ENCODE measurements around the gene PSMD6. TPM values are rescaled to one million over a fixed set of nuclear protein-coding genes. Genes with fewer than 3 reads are reported as not detected.

PSMD6 gene
- total RNA-seq, 3 donors from 2014 or later: 60.9 to 74.7 (median 69.8) TPM

DNA sequence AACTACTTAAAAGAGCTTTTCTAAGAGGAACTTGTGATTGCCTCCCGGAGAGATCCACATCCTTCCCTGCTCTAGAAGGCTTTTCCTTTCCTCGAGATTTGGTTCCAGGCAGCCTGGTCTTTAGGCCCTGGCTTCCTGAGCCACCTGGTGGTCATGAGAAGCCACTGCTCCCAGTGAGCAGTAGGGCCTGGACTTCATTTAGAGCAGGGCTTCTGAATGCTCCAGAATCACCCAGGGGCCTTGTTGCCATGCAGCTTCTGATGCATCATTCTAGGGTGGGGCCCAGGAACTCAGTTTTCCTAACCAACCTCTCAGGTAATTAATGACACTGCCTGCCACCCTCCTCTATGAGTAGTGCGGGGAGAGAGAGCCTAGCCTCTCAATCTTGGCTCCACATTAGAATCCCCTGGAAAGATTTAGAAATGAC is 29.6 kb downstream of the PSMD6 start:
- no peaks in the 10 kb centered on the region for H3K9me3 ChIP-seq
- no peak overlapping the region for H3K27ac ChIP-seq
- no peak overlapping the region for H3K4me3 ChIP-seq
- H3K4me1 ChIP-seq: no peaks in the 10 kb centered on the region
- peak; percentile 57 to 60 for DNase-seq (ENCODE audit: low spot score in 2 of 2)
- no peaks in the 10 kb centered on the region for H3K27me3 ChIP-seq
- intact Hi-C loops (cut with DNase I; ENCODE audit: low total_unique reads): no loop called here
- TF ChIP-seq POLR2AphosphoS5 (IDR thresholded peaks at IDR 0.05): peak in 2 of 3 donors; percentile 31 to 54
- no peak for TF ChIP-seq POLR2A (IDR thresholded peaks at IDR 0.05)
- TF ChIP-seq, protein P1, sequence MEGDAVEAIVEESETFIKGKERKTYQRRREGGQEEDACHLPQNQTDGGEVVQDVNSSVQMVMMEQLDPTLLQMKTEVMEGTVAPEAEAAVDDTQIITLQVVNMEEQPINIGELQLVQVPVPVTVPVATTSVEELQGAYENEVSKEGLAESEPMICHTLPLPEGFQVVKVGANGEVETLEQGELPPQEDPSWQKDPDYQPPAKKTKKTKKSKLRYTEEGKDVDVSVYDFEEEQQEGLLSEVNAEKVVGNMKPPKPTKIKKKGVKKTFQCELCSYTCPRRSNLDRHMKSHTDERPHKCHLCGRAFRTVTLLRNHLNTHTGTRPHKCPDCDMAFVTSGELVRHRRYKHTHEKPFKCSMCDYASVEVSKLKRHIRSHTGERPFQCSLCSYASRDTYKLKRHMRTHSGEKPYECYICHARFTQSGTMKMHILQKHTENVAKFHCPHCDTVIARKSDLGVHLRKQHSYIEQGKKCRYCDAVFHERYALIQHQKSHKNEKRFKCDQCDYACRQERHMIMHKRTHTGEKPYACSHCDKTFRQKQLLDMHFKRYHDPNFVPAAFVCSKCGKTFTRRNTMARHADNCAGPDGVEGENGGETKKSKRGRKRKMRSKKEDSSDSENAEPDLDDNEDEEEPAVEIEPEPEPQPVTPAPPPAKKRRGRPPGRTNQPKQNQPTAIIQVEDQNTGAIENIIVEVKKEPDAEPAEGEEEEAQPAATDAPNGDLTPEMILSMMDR (IDR thresholded peaks at IDR 0.05): peak; percentile 91 to 93 (median 92)
- peaks cover 9% of the 10 kb centered on the region for H3K36me3 ChIP-seq

- Histone ChIP-seq H3K4me1 (no peaks in the 10 kb centered on the region), H3K27ac (no peak overlapping the region), H3K27me3 (no peaks in the 10 kb centered on the region), H3K4me3 (no peak overlapping the region), H3K9me3 (no peaks in the 10 kb centered on the region), H3K36me3 (peaks cover 9% of the 10 kb centered on the region)
- no peak for TF ChIP-seq POLR2AphosphoS5 (IDR thresholded peaks at IDR 0.05)
- TF ChIP-seq, protein P1 (IDR thresholded peaks at IDR 0.05): no peak
- TF ChIP-seq POLR2A (IDR thresholded peaks at IDR 0.05): no peak
- intact Hi-C loops (cut with DNase I; ENCODE audit: low total_unique reads): no loop called here
- DNase-seq (ENCODE audit: low spot score in 2 of 2): no peak
Observed at GRCh38 chr3:63992516-63993209, 30.6 kb downstream of the PSMD6 start.

DNA sequence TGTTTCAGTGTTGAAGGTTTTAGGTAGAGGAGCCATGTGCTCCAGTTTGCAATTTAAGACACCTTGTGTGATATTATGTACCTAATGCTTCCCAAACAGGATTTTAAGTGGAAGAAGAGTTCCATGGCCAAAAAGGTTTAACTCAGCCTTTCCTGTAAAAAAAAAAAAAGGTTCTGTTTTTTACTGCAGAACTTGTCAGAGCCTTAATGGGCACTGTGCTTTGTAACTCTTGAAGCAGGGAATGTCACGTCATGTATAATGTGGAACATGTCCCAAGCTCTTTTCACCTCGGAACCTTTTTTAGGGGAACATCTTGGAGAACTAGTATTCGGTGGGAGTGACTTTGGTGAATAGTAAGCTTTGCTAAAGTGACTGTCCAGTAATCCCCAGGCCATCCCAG is 31.6 kb downstream of the PSMD6 start:
- H3K27me3 ChIP-seq: no peaks in the 10 kb centered on the region

GRCh38 chr3:63990733-63991132 is 32.6 kb downstream of the PSMD6 start:
- Histone ChIP-seq H3K4me3 (no peak overlapping the region), H3K27me3 (no peaks in the 10 kb centered on the region), H3K36me3 (peaks cover 3% of the 10 kb centered on the region), H3K27ac (no peak overlapping the region), H3K9me3 (no peaks in the 10 kb centered on the region), H3K4me1 (no peaks in the 10 kb centered on the region)
- TF ChIP-seq POLR2A (IDR thresholded peaks at IDR 0.05) (no peak), POLR2AphosphoS5 (IDR thresholded peaks at IDR 0.05) (no peak)
- intact Hi-C loops (cut with DNase I; ENCODE audit: low total_unique reads): loop anchor here (2.0 kb wide), 1 partner anchor 54 kb away; no protein-coding TSS in a partner anchor
- DNase-seq (ENCODE audit: low spot score in 2 of 2): no peak

More for the DNA sequence above, 31.6 kb downstream of the PSMD6 start:
- TF ChIP-seq POLR2AphosphoS5 (IDR thresholded peaks at IDR 0.05): no peak
- TF ChIP-seq, protein P1 (IDR thresholded peaks at IDR 0.05): no peak
- TF ChIP-seq POLR2A (IDR thresholded peaks at IDR 0.05): no peak
- no peaks in the 10 kb centered on the region for H3K4me1 ChIP-seq
- no peak for DNase-seq (ENCODE audit: low spot score in 2 of 2)
- H3K27ac ChIP-seq: no peak overlapping the region
- peaks cover 9% of the 10 kb centered on the region for H3K36me3 ChIP-seq
- H3K4me3 ChIP-seq: no peak overlapping the region
- intact Hi-C loops (cut with DNase I; ENCODE audit: low total_unique reads): loop anchor here (2.0 kb wide), 1 partner anchor 55 kb away; no protein-coding TSS in a partner anchor
- H3K9me3 ChIP-seq: no peaks in the 10 kb centered on the region

- no peak for DNase-seq (ENCODE audit: low spot score in 2 of 2)
- Histone ChIP-seq H3K27me3 (no peaks in the 10 kb centered on the region), H3K36me3 (no peaks in the 10 kb centered on the region), H3K4me3 (no peak overlapping the region), H3K9me3 (no peaks in the 10 kb centered on the region), H3K4me1 (no peaks in the 10 kb centered on the region), H3K27ac (no peak overlapping the region)
- intact Hi-C loops (cut with DNase I; ENCODE audit: low total_unique reads): loop anchor here (2.0 kb wide), 1 partner anchor 53 kb away; no protein-coding TSS in a partner anchor
- TF ChIP-seq POLR2AphosphoS5 (IDR thresholded peaks at IDR 0.05) (no peak), POLR2A (IDR thresholded peaks at IDR 0.05) (no peak)
- TF ChIP-seq, protein P1 (IDR thresholded peaks at IDR 0.05): no peak
Observed at GRCh38 chr3:63990204-63990603, 33.1 kb downstream of the PSMD6 start.

Data from breast epithelium (tissue), 4 donors.